ENCODE data around the gene SH3RF3.
A peak's percentile ranks its signal among the peaks of the same experiment; 100 is the strongest.

Gene SH3RF3

DNA sequence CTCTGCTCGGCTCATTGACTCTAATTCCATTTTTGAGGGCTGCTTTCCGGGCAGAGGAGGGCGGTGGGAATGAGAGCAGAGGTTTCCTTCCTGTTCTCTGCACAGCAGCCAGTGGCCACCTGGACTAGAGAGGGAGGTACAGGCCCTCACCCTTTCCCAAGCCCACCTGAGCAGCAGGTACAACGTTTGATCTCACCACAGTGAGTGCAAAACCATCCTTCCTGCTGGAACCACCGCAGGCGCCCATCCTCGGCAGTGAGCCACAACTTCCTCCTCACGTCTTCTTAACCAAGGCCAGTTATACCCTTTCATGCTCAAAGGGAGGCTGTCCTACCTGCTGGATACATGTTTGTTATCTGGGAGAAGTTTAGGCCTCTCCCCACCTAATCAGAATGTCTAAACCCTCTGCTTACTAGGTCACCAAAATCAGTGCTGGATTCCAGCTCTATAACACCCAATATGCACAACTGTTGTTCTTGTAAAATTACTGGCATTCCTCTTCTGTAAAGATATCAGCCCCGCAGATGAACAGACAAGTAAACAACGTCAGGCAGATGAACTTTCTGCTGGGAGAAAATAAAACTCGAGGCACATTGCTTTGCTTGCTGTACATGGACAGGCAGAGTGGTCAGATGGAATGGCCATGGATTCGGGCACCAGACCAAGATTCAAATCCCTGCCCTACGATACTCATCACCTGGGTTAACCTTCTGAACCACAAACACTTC is 191.4 kb downstream of the SH3RF3 start:
- DNase-seq, result no peak

GRCh38 chr2:109321570-109321969 is 192.6 kb downstream of the SH3RF3 start:
- peak; percentile 29 for DNase-seq

DNA sequence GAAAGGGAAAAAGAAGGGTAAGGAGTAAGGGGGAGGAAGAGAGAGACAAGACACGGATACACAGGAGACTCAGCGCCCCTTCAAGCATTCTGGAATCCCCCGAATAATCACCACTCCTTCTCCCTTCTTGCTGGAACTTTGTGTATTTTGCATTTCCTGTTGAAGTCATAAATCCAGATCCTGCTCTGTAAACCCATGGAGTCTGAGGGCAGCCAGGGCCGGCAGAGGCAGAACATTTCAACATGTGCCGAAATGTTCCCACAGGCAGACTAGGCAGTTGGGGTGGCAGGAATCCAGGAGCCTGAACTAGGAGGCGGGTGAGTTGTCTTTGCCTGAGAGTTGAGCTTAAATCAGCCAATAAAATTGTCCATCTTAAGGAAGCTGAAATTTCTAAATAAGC is 193.1 kb downstream of the SH3RF3 start:
- DNase-seq, result peak; percentile 56

GRCh38 chr2:109322641-109323040 is 193.6 kb downstream of the SH3RF3 start:
- DNase-seq, result no peak

- no peak for DNase-seq
These were observed 195.9 kb downstream of the SH3RF3 start for GRCh38 chr2:109324861-109325260.

DNA sequence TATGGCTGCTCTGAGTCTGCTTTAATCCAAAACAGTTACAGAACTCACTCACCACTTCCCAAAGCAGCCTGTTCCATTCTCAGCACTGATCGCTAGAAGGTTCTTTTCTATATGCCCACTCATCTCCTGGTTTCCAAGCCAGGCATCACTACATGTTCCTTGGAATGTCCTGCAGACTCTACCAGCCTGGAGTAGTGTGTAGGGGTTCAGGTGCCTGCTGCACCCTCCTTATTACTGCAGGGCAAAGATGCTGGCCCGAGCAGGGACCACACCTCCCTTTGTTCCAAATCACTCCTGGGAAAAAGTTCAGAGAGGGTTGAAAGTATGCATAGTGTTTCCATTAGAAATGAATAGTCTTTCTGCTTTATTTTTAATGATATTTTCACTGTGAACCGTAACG is 196.6 kb downstream of the SH3RF3 start:
- no peak for DNase-seq

- no peak for DNase-seq
These were observed 197.3 kb downstream of the SH3RF3 start for GRCh38 chr2:109326306-109326705.

- DNase-seq, result no peak
These were observed 201.1 kb downstream of the SH3RF3 start for GRCh38 chr2:109330056-109330455.

GRCh38 chr2:109331081-109331480 is 202.1 kb downstream of the SH3RF3 start:
- peak; percentile 76 for DNase-seq

- peak; percentile 52 for DNase-seq
These were observed 203.2 kb downstream of the SH3RF3 start for GRCh38 chr2:109331896-109332848.

GRCh38 chr2:109332880-109333279 is 203.9 kb downstream of the SH3RF3 start:
- DNase-seq, result no peak

DNA sequence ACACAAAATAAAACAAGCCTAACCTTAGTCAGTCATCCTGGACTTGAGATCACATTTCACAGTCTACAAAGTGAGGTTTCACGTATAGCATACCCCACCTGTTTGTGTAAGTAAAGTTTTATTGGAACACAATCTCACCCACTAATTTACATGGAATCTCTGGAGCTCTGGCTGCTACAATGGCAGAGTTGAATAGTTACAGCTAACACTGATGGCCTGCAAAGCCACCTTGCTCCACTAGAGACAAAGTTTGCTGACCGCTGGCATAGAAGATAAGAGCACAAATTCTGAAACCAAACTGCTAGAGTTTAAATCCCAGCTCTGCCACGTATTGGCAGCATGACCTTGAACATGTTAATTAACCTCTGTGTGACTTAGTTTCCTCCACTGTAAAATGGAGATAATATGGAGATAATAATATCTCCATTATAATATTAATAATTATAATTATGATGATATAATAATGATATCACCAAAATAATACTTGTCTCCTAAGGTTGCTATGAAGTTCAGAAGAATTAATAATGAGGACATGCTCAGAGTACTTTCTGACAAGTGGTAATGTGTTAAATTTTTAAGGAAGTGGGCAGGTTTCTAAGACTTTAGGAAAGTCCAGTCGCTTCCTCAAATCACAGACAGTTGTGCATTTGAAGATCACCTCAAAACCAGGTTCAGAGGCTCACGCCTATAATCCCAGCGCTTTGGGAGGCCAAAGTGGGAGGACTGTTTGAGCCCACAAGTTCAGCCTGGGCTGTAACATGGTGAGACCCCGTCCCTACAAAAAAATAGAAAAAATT is 204.6 kb downstream of the SH3RF3 start:
- no peak for DNase-seq

DNA sequence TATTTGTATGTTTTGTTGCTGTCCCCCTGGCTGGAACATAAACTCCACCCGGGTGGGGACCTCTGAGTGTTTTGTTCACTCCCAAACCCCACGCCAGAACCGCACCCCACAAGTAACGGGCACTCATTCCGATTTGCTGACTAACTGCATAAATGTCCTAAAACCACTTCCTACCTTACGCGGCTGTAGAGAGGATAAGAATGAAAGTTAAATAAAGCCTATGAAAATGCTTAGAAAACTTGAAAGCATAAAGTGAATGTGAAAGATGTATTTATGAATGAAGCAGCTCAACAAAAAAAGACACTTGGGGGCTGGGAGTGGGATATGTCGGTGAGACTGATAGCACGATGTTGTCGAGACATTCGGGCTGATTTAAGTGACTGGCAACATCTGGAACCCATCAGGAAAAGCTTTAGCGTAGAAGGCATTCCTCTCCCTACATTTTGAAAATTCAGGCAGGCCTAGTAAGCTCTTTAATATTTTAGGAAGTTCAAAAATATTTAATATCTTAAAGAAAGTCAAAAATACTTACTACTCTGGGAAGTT is 206.7 kb downstream of the SH3RF3 start:
- DNase-seq, result no peak

- DNase-seq, result no peak
These were observed 207.3 kb downstream of the SH3RF3 start for GRCh38 chr2:109336296-109336695.

DNA sequence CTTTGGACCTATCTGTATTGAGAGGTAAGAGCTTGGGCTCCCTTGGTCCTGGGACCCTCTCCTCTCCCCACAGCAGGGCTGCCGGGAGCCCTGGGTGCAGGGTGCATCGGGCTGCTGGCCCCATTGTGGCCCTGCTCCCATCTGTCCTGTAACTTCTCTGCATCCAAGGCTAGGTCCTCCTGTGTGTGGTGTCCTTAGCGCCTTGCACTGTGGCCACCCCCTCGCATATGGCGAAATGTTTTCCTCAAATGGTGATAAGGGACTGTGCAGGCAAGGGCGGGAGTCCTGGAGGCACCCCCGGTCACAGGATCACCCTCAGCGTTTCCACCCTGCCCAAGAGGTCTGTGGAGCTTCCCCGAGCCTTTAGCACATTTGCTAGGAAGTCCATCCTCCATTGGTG is 208.2 kb downstream of the SH3RF3 start:
- no peak for DNase-seq

DNA sequence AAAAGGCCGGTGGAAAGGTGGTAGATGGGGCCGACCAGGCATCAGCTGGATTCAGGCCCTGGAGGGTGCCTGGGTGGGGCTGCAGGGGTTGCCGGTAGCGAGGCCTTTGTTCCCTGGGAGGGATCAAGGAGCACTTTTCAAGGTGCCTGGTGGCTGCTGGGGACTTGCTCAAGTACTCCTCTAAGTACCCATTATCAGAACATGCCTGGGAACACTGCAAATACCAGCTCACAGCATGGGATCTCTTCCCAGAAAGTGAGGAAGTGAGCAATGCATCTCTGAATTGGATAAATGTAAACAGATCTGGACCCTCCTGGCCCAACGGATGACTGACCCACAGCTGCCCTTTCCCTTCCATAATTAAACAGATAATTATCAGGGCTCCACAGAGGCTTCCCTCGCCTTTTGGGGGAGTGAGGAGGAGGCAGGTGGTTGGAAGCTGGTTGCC is 210.5 kb downstream of the SH3RF3 start:
- DNase-seq, result no peak

- no peak for DNase-seq
These were observed 211.4 kb downstream of the SH3RF3 start for GRCh38 chr2:109340381-109340780.

DNA sequence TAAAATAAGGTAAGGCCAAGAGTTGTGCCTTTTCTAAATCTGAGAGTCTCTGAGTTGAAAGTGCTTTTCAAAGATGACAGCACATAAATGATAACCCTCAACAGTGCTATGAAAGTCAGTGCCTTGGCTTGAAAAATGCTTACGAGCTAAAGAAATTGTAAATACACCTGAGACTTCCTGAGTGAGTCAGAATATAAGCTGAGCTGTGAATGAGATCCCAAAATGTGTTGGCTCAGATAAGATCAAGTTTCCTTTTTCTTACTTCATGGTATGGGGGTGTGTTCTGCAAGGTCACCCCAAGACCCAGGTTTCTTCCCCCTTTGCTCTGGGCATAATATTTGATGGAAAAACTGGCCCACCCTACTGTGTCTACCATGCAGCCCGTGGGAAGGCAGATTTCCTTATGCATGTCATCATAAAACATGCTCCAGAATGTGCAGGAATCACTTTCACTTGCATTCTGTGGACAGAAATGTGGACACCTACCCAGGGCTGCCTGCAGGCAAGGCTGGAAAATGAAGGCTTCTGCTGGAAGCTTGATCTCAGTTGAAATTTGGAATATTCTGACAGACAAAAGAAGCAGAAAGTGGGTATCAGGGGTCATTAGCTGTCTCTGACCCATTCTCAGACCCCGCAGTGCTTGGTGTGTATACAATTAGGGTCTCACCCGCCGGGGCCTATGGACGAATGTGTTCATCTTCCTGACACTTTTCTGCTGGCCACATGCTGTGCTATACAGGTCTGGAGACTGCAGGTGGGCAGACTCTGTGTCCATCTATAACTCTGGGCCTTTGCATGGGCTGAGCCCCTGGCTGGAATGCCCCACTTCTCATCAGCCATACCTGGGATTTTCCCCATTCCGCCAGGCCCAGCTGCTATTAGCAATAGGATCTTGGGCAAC is 212.6 kb downstream of the SH3RF3 start:
- no peak for DNase-seq

DNA sequence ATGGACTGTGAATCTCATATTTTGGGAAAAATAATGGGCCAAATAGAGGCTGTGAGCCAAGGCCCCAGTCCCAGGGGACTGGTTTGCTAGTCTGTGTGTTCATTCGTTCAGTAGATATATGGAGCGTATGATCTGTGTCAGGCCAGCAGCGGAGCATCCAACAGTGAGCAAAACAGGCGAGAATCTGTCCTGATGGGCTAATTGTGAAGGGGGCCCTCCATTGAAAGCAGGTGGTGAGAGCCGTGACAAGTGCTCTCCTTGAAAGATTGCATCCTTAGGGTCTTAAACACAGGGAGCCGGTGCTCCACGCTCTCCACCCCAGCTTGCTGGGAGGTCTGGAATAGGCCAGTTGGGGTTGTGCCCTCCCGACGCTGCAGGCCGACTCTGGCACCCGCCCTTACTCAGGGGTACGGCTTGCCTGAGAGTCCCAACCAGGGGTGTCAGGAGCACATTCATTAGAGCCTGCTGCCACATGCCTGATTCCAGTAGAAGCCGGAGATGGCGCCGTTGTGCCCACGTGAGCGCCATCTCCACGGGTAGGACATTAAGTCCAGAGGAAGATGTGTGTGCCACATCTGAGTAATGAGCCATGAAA is 213.3 kb downstream of the SH3RF3 start:
- DNase-seq, result peak; percentile 65

- DNase-seq, result no peak
These were observed 213.9 kb downstream of the SH3RF3 start for GRCh38 chr2:109342930-109343329.

- DNase-seq, result no peak
These were observed 214.5 kb downstream of the SH3RF3 start for GRCh38 chr2:109343460-109343859.

All from NCI-H1694 treated with DMSO at 0.1 percent for 48 hours (cell line).